ENCODE data around the gene USP50. TPM values are rescaled to one million over a fixed set of nuclear protein-coding genes. Genes with fewer than 3 reads are reported as not detected.

The USP50 gene
- total RNA-seq, 1 donor from 2014 or later: not detected

- Mint-ChIP-seq H3K27me3 (ENCODE audit: insufficient read depth, low read depth) (no peaks in the 10 kb centered on the region), H3K9me3 (no peaks in the 10 kb centered on the region), H3K4me3 (no peak overlapping the region), H3K27ac (no peak overlapping the region), H3K4me1 (no peaks in the 10 kb centered on the region), H3K36me3 (peaks cover 31% of the 10 kb centered on the region)
- TF ChIP-seq EZH2phosphoT487 (IDR thresholded peaks at IDR 0.05) (no peak), EZH2 (IDR thresholded peaks at IDR 0.05) (no peak), CTCF (IDR thresholded peaks at IDR 0.05) (no peak)
- Histone ChIP-seq H3K79me2 (ENCODE audit: low read depth) (no peaks in the 10 kb centered on the region), H3K36me3 (peaks cover 17% of the 10 kb centered on the region), H4K20me1 (ENCODE audit: low read depth) (no peaks in the 10 kb centered on the region), H2AFZ (replicated peaks) (no peak overlapping the region), H3K9me3 (ENCODE audit: low read depth) (no peaks in the 10 kb centered on the region), H3K9ac (no peak overlapping the region), H3K27me3 (no peaks in the 10 kb centered on the region), H3F3A (ENCODE audit: low read depth) (no peaks in the 10 kb centered on the region), H3K4me3 (no peak overlapping the region), H3K4me2 (no peak overlapping the region), H3K4me1 (no peaks in the 10 kb centered on the region), H3K27ac (no peak overlapping the region)
- no peak for DNase-seq (ENCODE audit: low spot score)
These were observed 59.2 kb downstream of the USP50 start for GRCh38 chr15:50487287-50487686.

GRCh38 chr15:50485389-50485788, 61.1 kb downstream of the USP50 start:
- peaks cover 31% of the 10 kb centered on the region for H3K36me3 Mint-ChIP-seq

GRCh38 chr15:50484781-50485180, 61.7 kb downstream of the USP50 start:
- Histone ChIP-seq H3K27ac (no peak overlapping the region), H4K20me1 (ENCODE audit: low read depth) (no peaks in the 10 kb centered on the region), H3F3A (ENCODE audit: low read depth) (no peaks in the 10 kb centered on the region), H2AFZ (replicated peaks) (no peak overlapping the region), H3K27me3 (no peaks in the 10 kb centered on the region), H3K9ac (no peak overlapping the region), H3K9me3 (ENCODE audit: low read depth) (no peaks in the 10 kb centered on the region), H3K4me2 (no peak overlapping the region), H3K36me3 (peaks cover 11% of the 10 kb centered on the region), H3K79me2 (ENCODE audit: low read depth) (no peaks in the 10 kb centered on the region), H3K4me1 (no peaks in the 10 kb centered on the region), H3K4me3 (no peak overlapping the region)
- TF ChIP-seq CTCF (IDR thresholded peaks at IDR 0.05) (no peak), EZH2phosphoT487 (IDR thresholded peaks at IDR 0.05) (no peak), EZH2 (IDR thresholded peaks at IDR 0.05) (no peak)
- Mint-ChIP-seq H3K4me1 (no peaks in the 10 kb centered on the region), H3K9me3 (no peaks in the 10 kb centered on the region), H3K36me3 (peaks cover 30% of the 10 kb centered on the region), H3K27ac (no peak overlapping the region), H3K4me3 (no peak overlapping the region), H3K27me3 (ENCODE audit: insufficient read depth, low read depth) (no peaks in the 10 kb centered on the region)
- no peak for DNase-seq (ENCODE audit: low spot score)

More at GRCh38 chr15:50485389-50485788, 61.1 kb downstream of the USP50 start:
- Histone ChIP-seq H2AFZ (replicated peaks) (no peak overlapping the region), H3K4me1 (no peaks in the 10 kb centered on the region), H3K4me2 (no peak overlapping the region), H3K9ac (no peak overlapping the region), H3K27ac (no peak overlapping the region), H3K27me3 (no peaks in the 10 kb centered on the region), H3K9me3 (ENCODE audit: low read depth) (no peaks in the 10 kb centered on the region), H3K4me3 (no peak overlapping the region), H3K79me2 (ENCODE audit: low read depth) (no peaks in the 10 kb centered on the region), H3F3A (ENCODE audit: low read depth) (no peaks in the 10 kb centered on the region), H4K20me1 (ENCODE audit: low read depth) (no peaks in the 10 kb centered on the region), H3K36me3 (peaks cover 11% of the 10 kb centered on the region)
- Mint-ChIP-seq H3K27me3 (ENCODE audit: insufficient read depth, low read depth) (no peaks in the 10 kb centered on the region), H3K27ac (no peak overlapping the region), H3K9me3 (no peaks in the 10 kb centered on the region), H3K4me3 (no peak overlapping the region), H3K4me1 (no peaks in the 10 kb centered on the region)
- TF ChIP-seq EZH2 (IDR thresholded peaks at IDR 0.05) (no peak), CTCF (IDR thresholded peaks at IDR 0.05) (no peak), EZH2phosphoT487 (IDR thresholded peaks at IDR 0.05) (no peak)
- DNase-seq (ENCODE audit: low spot score): no peak
